Measurements from ENCODE around the gene LTF. TPM values are rescaled to one million over a fixed set of nuclear protein-coding genes. Genes with fewer than 3 reads are reported as not detected.
A peak's percentile ranks its signal among the peaks of the same experiment; 100 is the strongest.

Gene LTF
- total and polyA plus RNA-seq, 9 of the 15 experiments (the other 6 are each of a cell fraction or from before 2014, with no cell fraction given), result 0.07 TPM; not detected in 8

GRCh38 chr3:46393554-46394434 lies 70.9 kb downstream of the LTF start (continued):
- no peak for TF ChIP-seq ZNF277 (CRISPR knock-in tag; IDR thresholded peaks at IDR 0.05; ENCODE audit: borderline replicate concordance)
- no peak for TF ChIP-seq ELK1 (CRISPR knock-in tag; IDR thresholded peaks at IDR 0.05)
- TF ChIP-seq CHD7 (IDR thresholded peaks at IDR 0.05; ENCODE audit: low read depth, low read length), result no peak
- TF ChIP-seq MYC (IDR thresholded peaks at IDR 0.05; ENCODE audit: low read depth, low read length), result peak; percentile 91
- TF ChIP-seq MYC (CRISPR knock-in tag; IDR thresholded peaks at IDR 0.05; ENCODE audit: borderline replicate concordance, low read depth), result no peak
- no peak for TF ChIP-seq ZNF436 (CRISPR knock-in tag; IDR thresholded peaks at IDR 0.05)
- peak; percentile 78 for TF ChIP-seq ATF7 (IDR thresholded peaks at IDR 0.05)
- no peak for TF ChIP-seq ZBTB8A (IDR thresholded peaks at IDR 0.05; ENCODE audit: partially characterized antibody)
- no peak for TF ChIP-seq KLF10 (CRISPR knock-in tag; IDR thresholded peaks at IDR 0.05)
- TF ChIP-seq NCOR1 (IDR thresholded peaks at IDR 0.05), result no peak
- TF ChIP-seq FOXK2 (conservative IDR thresholded peaks at IDR 0.05 in 1 of 2, IDR thresholded peaks at IDR 0.05 in 1 of 2; ENCODE audit: low read depth in 2 of 2), result peak; percentile 23 to 42; a peak in 1 of 4 replicates
- no peak for TF ChIP-seq ZNF699 (CRISPR knock-in tag; IDR thresholded peaks at IDR 0.05; ENCODE audit: insufficient replicate concordance)
- peak; percentile 96 for TF ChIP-seq ZFP36 (IDR thresholded peaks at IDR 0.05; ENCODE audit: low read depth, low read length, partially characterized antibody)

Data from K562 (cell line).